ENCODE measurements around the gene BTN2A1. TPM values are rescaled to one million over a fixed set of nuclear protein-coding genes. Genes with fewer than 3 reads are reported as not detected.
"Not testable (repeated sequence)": the region's sequence is repeated elsewhere in the genome, so short reads cannot be mapped to it uniquely, and the experiment has no call there.

The BTN2A1 gene
- total RNA-seq, 4 donors from 2014 or later = 6.2 to 9.7 (median 8.1) TPM

DNA sequence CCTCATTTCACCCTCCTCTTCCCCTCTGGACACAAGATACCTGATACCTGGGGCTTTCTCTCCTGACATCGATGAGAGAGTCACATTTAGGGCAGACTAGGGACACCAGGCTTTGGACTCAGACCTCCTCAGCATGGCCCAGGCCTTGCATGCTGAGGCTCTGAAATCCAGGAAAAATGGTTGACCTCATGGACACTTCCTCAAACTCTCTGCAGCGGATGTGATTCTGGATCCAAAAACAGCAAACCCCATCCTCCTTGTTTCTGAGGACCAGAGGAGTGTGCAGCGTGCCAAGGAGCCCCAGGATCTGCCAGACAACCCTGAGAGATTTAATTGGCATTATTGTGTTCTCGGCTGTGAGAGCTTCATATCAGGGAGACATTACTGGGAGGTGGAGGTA lies 44.8 kb upstream of the BTN2A1 start:
- in situ Hi-C loops (cut with MboI; ENCODE audit: low sequenced_read_pairs in 4 of 4) (no loop called here), intact Hi-C loops (cut with DNase I; ENCODE audit: low total_unique reads) (no loop called here)
- Histone ChIP-seq H3K27me3 (no peaks in the 10 kb centered on the region), H3K36me3 (no peaks in the 10 kb centered on the region), H3K4me3 (no peak overlapping the region), H3K4me1 (no peaks in the 10 kb centered on the region), H3K9me3 (no peaks in the 10 kb centered on the region), H3K27ac (no peak overlapping the region)
- TF ChIP-seq, protein P1, sequence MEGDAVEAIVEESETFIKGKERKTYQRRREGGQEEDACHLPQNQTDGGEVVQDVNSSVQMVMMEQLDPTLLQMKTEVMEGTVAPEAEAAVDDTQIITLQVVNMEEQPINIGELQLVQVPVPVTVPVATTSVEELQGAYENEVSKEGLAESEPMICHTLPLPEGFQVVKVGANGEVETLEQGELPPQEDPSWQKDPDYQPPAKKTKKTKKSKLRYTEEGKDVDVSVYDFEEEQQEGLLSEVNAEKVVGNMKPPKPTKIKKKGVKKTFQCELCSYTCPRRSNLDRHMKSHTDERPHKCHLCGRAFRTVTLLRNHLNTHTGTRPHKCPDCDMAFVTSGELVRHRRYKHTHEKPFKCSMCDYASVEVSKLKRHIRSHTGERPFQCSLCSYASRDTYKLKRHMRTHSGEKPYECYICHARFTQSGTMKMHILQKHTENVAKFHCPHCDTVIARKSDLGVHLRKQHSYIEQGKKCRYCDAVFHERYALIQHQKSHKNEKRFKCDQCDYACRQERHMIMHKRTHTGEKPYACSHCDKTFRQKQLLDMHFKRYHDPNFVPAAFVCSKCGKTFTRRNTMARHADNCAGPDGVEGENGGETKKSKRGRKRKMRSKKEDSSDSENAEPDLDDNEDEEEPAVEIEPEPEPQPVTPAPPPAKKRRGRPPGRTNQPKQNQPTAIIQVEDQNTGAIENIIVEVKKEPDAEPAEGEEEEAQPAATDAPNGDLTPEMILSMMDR (IDR thresholded peaks at IDR 0.05 in 4 of 5, conservative IDR thresholded peaks at IDR 0.05 in 1 of 5) = no peak
- no peak for TF ChIP-seq POLR2A (IDR thresholded peaks at IDR 0.05)
- DNase-seq = no peak
- ATAC-seq = no peak

GRCh38 chr6:26414281-26414680 lies 43.5 kb upstream of the BTN2A1 start:
- H3K27me3 ChIP-seq = no peaks in the 10 kb centered on the region
- no peaks in the 10 kb centered on the region for H3K4me1 ChIP-seq
- H3K27ac ChIP-seq = no peak overlapping the region
- in situ Hi-C loops (cut with MboI; ENCODE audit: low sequenced_read_pairs in 4 of 4) = no loop called here
- no peak for TF ChIP-seq POLR2A (IDR thresholded peaks at IDR 0.05)
- TF ChIP-seq, protein P1 (IDR thresholded peaks at IDR 0.05 in 4 of 5, conservative IDR thresholded peaks at IDR 0.05 in 1 of 5) = no peak
- intact Hi-C loops (cut with DNase I; ENCODE audit: low total_unique reads) = no loop called here
- no peak overlapping the region for H3K4me3 ChIP-seq
- H3K9me3 ChIP-seq = no peaks in the 10 kb centered on the region
- ATAC-seq = no peak
- no peak for DNase-seq
- no peaks in the 10 kb centered on the region for H3K36me3 ChIP-seq

DNA sequence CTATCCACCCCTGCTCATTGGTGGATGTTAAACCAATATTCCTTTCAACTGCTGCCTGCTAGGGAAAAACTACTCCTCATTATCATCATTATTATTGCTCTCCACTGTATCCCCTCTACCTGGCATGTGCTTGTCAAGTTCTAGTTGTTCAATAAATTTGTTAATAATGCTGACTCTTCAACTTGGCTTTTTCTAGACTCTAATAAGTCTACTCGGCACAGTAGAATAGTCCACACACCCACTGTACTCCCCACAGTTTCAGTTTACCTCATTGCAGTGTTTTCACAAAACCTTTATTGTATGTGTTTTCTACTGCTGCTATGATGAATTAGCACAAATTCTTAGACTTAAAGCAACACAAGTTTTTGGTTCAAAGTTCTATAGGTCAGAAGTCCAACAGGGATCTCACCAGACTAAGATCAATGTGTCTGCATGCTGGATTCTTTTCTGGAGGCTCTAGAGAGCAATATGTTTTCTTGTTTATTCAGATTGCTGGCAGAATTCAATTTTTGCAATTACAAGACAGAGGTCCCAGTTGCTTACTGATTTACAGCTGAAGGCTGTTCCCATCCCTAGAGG lies 42.6 kb upstream of the BTN2A1 start:
- no peak overlapping the region for H3K27ac ChIP-seq
- DNase-seq (no peak), ATAC-seq (no peak)
- no peak overlapping the region for H3K4me3 ChIP-seq
- no peaks in the 10 kb centered on the region for H3K36me3 ChIP-seq
- intact Hi-C loops (cut with DNase I; ENCODE audit: low total_unique reads) = no loop called here
- TF ChIP-seq POLR2A (IDR thresholded peaks at IDR 0.05) = no peak
- TF ChIP-seq, protein P1 (IDR thresholded peaks at IDR 0.05 in 4 of 5, conservative IDR thresholded peaks at IDR 0.05 in 1 of 5) = no peak
- in situ Hi-C loops (cut with MboI; ENCODE audit: low sequenced_read_pairs in 4 of 4) = no loop called here
- no peaks in the 10 kb centered on the region for H3K27me3 ChIP-seq
- H3K9me3 ChIP-seq = no peaks in the 10 kb centered on the region
- H3K4me1 ChIP-seq = no peaks in the 10 kb centered on the region

DNA sequence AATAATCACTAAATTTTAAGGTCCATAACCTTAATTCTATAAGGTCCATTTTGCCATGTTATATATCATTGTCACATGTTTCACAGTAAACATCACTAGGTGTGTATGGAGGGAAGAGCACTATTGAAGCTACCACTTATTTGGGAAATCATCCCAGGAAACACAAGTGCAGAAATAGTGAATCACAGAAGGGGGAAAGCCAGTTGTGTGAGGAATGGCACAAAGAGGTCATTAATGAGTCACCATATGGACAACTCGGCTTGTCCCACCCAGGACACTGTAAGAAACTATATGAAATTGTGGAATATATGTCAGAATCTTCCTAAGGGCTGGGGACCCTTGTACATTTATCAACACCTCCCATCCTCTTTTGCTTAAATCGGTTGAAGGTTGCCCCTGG lies 42.0 kb upstream of the BTN2A1 start:
- peaks cover 3 to 6% of the 10 kb centered on the region in 2 donors for H3K4me1 ChIP-seq
- intact Hi-C loops (cut with DNase I; ENCODE audit: low total_unique reads) (no loop called here), in situ Hi-C loops (cut with MboI; ENCODE audit: low sequenced_read_pairs in 4 of 4) (no loop called here)
- no peaks in the 10 kb centered on the region for H3K9me3 ChIP-seq
- H3K27me3 ChIP-seq = no peaks in the 10 kb centered on the region
- no peak overlapping the region for H3K4me3 ChIP-seq
- TF ChIP-seq, protein P1 (IDR thresholded peaks at IDR 0.05 in 4 of 5, conservative IDR thresholded peaks at IDR 0.05 in 1 of 5) = no peak
- no peak for TF ChIP-seq POLR2A (IDR thresholded peaks at IDR 0.05)
- DNase-seq (no peak), ATAC-seq (no peak)
- no peaks in the 10 kb centered on the region for H3K36me3 ChIP-seq
- no peak overlapping the region for H3K27ac ChIP-seq

DNA sequence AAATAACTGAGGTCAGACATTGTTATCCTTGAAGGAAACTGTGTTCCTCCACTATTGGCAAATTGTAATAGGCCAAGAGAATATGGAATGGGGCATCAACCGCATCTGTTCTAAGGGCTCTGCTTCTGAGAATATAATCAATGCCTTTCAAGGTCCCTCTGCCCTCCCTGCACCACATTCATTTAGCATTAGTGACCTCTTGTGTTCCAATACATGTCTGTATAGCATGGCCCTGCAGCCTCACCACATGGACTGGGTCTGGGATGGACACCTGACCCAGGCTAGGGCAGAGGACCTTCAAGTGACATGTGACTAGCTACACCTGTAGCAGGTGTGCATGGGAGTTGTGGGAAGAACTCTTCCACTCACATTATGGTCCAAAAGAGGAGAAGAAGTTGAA lies 41.5 kb upstream of the BTN2A1 start:
- Histone ChIP-seq H3K9me3 (no peaks in the 10 kb centered on the region), H3K27me3 (no peaks in the 10 kb centered on the region), H3K27ac (no peak overlapping the region), H3K36me3 (no peaks in the 10 kb centered on the region), H3K4me3 (no peak overlapping the region), H3K4me1 (peaks cover 5 to 8% of the 10 kb centered on the region in 2 donors)
- no peak for ATAC-seq
- no peak for TF ChIP-seq POLR2A (IDR thresholded peaks at IDR 0.05)
- TF ChIP-seq, protein P1 (IDR thresholded peaks at IDR 0.05 in 4 of 5, conservative IDR thresholded peaks at IDR 0.05 in 1 of 5) = no peak
- in situ Hi-C loops (cut with MboI; ENCODE audit: low sequenced_read_pairs in 4 of 4) = no loop called here
- intact Hi-C loops (cut with DNase I; ENCODE audit: low total_unique reads) = no loop called here
- no peak for DNase-seq

DNA sequence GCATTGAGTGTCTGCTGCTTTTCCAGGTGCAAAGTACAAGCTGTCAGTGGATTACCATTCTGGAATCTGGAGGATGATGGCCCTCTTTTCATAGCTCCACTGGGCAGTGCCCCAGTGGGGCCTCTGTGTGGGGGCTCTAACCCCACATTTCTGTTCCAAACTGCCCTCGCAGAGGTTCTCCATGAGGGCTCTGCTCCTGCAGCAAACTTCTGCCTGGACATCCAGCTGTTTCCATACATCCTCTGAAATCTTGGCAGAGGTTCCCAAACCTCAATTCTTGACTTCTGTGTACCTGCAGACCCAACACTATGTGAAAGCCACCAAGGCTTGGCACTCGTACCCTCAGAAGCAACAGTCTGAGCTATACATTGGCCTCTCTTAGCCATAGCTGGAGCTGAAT lies 39.7 kb upstream of the BTN2A1 start:
- H3K27me3 ChIP-seq; intact Hi-C loops (cut with DNase I; ENCODE audit: low total_unique reads); H3K9me3 ChIP-seq; H3K27ac ChIP-seq; DNase-seq; H3K36me3 ChIP-seq; ATAC-seq; H3K4me3 ChIP-seq; in situ Hi-C loops (cut with MboI; ENCODE audit: low sequenced_read_pairs in 4 of 4): not testable (repeated sequence)
- peaks cover 8 to 13% of the 10 kb centered on the region in 2 donors for H3K4me1 ChIP-seq

DNA sequence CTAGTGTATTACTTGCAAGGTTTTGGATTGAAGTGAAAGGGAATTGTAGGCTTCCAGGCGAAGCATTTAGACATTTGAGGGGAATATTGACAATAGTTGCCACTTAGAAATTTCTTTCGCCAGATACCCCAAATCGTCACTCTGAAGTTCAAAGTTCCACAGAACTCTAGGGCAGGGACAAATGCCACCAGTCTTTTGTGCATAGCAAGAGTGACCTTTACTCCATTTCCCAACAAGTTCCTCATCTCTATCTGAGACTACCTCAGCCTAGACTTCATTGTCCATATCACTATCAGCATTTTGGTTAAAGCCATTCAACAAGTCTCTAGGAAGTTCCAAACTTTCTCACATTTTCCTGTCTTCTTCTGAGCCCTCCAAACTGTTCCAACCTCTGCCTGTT lies 39.0 kb upstream of the BTN2A1 start:
- not testable (repeated sequence) for ATAC-seq

More for the DNA sequence above, 39.0 kb upstream of the BTN2A1 start:
- DNase-seq; in situ Hi-C loops (cut with MboI; ENCODE audit: low sequenced_read_pairs in 4 of 4); H3K27ac ChIP-seq; H3K4me3 ChIP-seq; H3K27me3 ChIP-seq; H3K9me3 ChIP-seq; intact Hi-C loops (cut with DNase I; ENCODE audit: low total_unique reads); H3K36me3 ChIP-seq: not testable (repeated sequence)
- H3K4me1 ChIP-seq = peaks cover 8 to 16% of the 10 kb centered on the region in 2 donors
